Activated CD8-positive, alpha-beta memory T cell treated with anti-CD3 and anti-CD28 coated beads for 1 hour (primary cell): ENCODE results near the gene OLFM2.
A peak's percentile ranks its signal among the peaks of the same experiment; 100 is the strongest.
"Not testable (repeated sequence)": the region's sequence is repeated elsewhere in the genome, so short reads cannot be mapped to it uniquely, and the experiment has no call there.

ENCODE experiments used
- DNase-seq, 2 donors: peaks; one replicate each; pipeline ENCODE4 v3.0.0-alpha.2; 2020; ENCODE audit warnings: low read depth in 1 of 2; ENCODE audit errors: extremely low read depth in 1 of 2

OLFM2 gene

DNA sequence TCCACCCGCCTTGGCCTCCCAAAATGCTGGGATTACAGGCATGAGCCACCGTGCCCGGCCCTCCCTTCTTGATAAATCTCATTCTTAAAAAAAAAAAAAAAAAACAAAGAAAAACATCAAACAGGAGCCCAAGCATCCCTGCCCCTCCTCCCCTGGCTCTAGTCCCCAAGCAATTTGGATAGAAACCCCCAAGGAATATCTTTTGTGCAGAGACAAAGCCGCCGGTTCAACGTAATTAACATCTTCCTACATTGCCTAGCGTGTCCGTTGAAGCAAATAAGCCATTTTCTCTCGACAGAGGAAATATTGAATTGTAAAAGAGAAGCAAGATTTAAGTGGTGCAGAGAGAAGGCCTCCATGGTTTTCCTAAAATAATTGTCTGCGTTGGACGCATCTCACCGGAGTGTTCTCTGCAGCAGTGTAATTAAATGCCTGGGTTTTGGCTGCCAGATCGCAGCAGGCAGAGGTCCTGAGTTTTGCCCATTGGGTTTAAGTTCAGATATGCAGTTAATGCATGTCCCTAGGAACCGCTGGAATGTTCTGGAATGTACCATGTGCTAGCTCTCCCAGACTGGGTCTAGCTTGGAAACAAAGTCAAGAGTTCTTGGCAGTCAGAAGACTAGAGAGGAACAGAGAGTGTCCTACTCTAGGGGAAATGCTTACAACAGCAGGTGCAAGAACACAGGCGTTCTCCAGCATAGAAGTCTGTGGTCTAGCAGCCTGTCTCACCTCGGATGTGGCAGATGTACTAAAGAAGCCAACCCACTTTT is 70.4 kb downstream of the OLFM2 start:
- DNase-seq: no peak

DNA sequence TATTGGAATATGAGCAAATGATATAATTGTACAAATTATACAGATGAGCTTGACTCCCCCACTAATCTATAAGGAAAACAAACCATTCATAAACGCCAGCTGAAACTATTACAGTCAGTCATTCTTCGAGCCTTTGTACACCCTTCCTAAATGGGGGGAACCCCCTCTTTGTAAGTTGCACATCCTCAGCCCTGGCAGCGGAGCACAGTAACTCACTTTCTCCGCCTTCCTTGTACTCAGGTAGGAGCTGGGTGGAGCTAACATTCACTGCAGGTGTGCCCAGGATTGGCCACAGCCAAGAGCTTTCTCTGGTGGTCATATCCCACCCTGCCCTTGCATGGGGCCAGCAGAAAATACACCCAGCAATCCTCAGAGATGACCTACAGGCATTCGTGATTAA is 72.6 kb downstream of the OLFM2 start:
- DNase-seq: no peak

DNA sequence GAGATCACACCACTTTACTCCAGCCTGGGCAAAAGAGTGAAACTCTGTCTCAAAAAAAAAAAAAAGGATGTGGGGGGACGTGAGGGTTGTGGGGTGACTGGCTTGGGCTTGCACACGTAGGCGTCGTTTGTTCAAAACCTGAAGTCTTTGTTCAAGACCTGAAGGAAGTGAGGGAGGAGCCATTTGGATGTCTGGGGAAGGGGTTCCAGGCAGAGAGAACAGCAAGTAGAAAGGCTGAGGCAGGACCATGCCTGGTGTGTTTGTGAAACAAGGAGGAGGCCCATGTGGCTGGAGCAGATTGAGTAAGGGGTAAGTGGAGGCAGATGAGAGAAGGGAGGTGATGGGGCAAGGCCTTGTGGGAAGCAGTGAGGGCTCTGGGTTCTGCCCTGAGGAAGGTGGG is 73.4 kb downstream of the OLFM2 start:
- no peak for DNase-seq

DNA sequence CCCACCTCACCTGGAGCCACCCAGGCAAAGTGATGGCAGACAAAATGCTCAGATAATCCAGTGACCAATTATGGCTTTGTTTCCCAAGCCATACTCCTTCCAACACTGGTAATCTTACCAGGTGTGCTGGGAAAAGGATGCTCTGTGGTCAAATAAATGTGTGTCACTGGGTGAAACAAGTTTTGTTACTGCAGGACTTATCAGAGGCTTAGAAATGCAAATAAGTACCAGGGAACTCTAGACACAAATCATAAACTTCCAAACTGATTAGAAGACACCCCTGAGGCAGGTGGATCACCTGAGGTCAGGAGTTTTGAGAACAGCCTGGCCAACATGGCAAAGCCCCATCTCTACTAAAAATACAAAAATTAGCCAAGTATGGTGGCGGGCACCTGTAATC is 74.8 kb downstream of the OLFM2 start:
- no peak for DNase-seq

DNA sequence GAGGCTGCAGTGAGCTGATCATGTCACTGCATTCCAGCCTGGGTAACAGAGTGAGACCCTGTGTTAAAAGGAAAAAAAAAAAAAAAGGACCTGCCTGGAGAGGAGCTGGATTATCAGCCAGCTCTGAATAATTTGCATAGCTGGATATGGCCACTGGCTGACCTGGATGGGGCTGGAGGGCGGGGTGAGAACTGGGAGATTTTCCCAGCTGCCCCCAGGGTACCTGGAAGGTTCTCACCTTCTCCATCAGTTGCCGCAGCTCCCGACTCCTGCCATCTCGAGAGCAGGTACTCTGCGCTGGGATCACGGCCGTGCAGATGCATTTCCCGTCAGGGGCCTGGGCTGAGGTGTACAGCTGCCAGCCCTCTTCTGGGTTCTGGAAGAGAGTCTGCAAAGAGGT is 75.9 kb downstream of the OLFM2 start:
- no peak for DNase-seq

DNA sequence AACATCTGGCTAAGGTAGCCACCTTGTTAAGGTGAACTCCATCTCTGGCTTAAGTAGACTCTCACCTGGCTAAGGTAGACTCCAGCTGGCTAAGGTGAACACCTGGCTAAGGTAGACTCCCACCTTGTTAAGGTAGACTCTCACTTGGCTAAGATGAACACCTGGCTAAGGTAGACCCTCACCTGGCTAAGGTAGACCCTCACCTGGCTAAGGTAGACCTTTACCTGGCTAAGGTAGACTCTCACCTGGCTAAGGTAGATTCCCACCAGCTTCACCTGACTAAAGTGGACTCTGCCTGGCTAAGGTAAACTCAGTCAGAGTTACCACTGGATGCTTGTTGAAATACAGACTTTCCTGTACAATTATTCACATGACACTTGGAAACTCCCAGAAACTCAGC is 77.5 kb downstream of the OLFM2 start:
- DNase-seq: no peak

DNA sequence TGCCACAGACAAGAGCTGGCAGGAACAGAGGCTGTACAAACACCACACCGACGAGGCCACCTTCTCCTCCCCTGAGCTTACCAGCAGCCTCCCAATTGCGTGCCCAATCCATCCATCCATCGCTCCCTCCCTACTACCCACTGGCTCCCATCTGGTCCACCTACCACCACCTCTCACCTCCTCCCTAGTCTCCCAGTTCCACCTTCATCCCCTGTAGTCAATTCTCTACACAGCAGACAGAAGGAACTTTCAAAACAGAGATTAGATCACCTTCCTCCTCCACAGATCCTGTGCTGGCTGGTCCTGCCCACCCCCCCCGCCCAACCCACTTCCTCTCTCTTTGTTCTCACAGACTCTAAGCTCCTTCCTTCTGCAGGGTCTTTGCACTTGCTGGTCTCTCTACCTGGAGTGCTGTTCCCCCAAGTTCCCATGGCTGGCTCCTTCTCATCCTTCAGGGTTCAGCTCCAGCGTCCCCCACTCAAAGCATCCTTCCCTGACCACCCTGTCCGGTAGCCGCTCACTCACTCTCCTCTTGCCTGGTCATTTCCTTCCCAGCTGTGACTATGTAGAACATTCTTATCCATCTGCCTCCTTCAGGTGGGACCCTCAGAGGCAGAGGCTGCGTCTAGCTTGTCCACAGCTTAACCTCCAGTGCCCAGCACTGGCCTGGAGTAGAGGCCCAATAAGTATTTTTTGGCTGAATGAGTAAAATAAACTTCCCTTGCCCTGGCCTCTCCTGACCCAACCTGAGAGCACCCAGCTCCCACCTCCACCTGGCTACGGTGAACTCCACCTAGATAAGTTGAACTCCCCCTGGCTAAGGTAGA is 78.2 kb downstream of the OLFM2 start:
- DNase-seq: no peak

DNA sequence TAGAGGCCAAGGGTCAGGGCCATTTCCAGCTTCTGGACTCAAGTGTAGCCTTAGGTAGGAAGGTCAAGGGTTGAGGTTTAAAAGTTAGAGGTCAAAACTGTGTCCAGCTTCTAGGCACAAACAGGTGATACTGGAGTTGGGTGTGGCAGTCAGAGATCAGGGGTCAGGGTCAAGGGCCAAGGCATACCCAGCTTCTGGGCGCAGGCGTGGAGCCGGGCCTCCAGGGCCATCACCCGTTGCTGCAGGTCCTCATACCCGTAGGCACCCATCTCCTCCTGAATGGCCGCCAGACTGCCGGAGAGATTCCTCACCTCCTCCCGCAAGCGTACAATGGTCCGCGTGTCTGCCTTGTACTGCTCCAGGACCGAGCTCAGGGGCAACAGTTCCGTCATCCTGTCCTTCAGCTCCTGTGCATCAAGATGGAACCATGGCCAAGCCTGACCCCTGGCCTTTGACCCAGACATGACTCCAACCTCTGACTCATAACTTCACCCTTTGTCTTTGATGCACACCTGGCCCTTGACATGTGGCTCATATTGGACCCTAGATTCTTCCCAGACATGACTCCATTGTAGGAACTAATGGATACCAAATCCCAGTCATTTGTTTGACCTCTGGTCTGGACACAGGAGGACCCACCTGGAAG is 79.1 kb downstream of the OLFM2 start:
- no peak for DNase-seq

DNA sequence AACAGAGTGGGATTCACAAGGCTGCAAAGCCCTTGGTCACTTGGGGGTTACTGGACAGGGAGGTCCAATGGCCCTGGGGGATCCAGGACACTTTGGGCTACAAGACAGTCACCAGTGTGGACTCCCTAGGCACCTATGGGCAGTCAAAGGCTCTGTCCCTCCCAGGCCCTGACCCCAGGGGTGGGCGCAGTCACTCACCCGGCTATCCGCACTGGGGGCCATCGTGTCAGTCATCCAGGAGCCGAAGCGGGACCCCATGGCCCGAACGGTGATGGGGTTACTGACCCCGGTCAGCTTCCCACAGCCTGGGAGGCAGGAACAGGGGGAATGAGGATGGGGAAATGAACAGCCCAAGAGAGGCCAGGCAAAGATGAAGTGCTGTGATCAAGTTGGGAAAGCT is 79.7 kb downstream of the OLFM2 start:
- no peak for DNase-seq

DNA sequence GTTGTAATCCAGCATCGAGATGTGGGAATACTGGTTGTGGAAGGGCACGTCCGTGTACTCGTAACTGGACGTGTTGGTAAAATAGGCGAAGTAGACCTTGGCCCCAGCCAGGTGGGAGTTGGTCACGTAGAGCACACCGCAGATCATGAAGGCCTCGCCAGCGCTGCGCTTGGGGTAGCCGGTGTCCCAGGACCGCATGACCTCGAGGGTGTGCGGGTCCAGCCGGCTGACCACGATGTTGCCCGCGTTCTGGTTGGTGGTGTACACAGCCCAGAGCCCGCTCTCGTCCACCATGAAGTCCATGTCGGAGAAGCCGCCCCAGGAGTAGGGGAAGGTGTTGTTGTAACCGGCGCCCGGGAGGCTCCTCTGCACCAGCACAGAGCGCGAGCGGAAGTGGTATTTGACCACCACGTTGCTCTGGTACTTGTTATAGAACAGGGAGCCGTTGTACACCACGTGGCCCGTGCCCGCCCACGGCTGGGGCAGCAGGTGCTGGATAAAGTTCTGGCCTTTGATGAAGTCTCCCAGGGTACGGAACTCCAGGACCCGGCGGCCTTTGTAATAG is 82.0 kb downstream of the OLFM2 start:
- DNase-seq: no peak

DNA sequence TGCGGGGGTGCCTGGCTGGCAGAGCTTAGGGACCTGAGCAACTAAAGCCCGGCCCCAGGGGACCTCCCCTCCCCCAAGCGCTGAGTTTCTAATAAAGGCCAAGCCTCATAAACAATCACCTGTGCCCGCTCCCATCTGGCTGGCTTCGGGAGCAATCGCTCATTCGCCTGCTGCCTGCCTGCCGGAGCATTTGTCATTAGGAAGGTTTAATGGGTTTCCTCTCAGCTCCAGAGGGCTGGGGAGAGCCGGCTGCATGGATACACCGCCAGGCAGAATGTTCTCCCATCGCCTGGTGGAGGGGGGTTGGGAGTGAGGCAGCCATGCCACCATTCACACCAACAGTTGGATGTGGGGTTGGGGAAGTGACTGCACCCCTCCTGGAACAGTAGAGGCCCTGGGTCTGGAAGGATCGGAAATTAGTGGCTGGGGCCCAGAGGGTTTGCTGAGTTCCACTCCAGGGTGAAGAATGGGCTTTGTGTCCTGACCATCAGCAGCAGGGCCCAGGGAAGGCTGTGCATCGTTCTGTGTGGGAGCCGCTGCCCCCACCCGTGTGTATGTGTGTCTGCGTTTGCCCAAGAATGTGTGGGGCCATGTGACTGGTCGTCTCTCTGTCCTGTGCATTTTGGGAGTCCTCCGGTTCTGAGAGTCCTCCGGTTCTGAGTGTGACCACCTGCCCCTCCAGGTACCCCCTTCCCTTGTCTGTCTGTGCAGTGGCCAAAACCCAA is 85.9 kb downstream of the OLFM2 start:
- no peak for DNase-seq

DNA sequence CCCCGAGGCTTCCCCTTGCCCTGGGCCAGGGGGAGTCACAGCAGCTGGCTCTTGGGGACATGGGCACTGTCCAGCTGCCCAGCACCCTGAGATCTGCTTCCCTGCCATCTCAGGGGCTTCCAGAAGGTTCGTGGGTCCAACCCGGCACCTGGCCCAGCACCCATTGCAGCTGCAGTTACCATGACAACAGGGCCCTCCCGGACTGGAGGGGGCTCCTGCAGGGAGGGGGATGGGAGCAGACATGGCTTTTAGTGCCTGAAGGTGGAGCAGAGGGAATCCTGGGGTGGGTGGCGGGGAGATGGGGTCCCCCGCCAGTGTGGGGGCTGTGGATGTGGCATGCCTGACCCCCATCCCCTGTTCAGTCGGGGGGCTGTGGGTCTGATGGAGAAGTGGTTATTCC is 86.5 kb downstream of the OLFM2 start:
- DNase-seq: no peak

DNA sequence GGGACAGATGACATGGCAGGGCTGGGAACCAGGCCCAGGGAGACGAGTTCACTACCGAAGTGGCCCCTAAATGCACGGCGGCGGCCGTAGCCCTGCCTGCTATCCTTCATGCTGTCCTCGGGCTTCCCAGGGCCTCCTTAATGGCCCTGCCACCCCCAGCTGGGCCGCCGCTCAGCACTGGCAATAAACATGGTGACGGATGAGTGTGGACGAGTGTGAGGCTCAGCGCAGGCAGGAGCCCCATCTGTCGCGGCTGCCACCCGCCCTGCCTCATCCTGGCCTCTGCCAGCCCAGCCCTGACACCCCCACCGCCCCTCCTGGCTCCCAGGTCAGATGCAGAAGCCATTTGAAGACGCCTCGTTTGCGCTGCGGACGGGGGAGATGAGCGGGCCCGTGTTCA is 87.6 kb downstream of the OLFM2 start:
- no peak for DNase-seq

DNA sequence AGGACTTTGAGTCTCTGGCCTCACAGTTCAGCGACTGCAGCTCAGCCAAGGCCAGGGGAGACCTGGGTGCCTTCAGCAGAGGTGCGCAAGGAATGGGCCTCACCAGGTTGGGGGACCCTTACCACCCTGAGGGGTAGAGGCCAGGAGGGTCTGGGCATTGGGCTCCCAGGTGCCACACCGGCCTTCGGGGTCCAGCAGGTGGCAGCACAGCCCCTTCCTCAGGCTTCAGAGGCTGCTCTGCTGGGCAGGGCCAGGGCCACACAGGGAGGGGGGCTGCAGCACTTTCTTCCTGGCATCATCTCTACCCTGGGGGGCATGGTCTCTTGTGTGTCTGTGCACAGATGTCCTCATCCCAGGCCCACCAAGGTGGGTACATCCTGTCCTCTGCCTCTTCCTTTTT is 88.3 kb downstream of the OLFM2 start:
- peak in 1 of 2 donors; percentile 28 for DNase-seq

DNA sequence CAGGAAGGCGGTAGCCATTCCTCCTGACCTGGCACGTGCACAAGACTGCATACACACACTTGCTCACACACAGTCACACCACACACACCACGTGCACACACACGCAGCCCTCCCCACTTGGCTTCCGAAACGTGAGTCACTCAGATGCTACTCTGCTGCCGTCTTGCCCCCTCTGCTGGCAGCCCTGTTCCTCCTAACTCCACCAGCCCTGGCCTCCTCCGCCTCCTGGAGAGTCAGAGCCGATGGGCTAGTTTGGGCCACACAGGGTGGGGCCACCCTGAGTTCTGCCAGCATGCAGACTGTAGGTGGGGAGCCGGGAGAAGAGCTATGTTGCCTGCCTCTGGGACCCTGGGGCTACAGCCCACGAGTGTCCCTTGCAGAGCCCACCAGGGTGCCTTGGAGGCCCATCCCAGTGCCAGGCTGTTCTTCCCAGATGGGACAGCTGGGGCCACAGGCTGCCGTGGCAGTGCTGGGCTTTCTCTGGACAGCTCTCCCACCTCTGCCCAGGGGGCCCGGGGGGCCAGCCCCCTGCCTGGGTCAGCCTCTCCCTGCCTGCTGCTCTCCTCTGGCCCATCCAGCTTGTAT is 89.1 kb downstream of the OLFM2 start:
- DNase-seq: no peak

DNA sequence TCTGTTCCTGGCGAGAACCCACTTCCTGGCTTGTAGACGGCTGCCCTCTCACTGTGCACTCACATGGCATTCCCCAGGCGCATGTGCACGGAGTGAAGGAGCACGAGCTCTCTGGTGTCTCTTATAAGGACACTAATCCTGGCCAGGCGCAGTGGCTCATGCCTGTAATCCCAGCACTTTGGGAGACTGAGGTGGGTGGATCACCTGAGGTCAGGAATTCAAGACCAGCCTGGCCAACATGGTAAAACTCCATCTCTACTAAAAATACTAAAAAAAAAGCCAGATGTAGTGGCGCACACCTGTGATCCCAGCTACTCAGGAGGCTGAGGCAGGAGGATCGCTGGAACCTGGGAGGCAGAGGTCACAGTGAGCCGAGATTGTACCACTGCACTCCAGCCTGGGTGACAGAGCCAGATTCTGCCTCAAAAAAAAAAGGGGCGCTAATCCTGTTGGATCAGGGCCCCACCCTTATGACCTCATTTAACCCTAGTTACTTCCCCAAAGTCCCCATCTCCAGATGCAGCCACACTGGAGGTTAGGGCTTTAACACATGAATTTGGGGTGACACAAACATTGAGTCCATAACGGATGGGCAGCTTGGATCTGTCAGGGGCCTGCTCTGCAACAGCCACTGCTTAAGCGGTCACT is 92.6 kb downstream of the OLFM2 start:
- not testable (repeated sequence) for DNase-seq

DNA sequence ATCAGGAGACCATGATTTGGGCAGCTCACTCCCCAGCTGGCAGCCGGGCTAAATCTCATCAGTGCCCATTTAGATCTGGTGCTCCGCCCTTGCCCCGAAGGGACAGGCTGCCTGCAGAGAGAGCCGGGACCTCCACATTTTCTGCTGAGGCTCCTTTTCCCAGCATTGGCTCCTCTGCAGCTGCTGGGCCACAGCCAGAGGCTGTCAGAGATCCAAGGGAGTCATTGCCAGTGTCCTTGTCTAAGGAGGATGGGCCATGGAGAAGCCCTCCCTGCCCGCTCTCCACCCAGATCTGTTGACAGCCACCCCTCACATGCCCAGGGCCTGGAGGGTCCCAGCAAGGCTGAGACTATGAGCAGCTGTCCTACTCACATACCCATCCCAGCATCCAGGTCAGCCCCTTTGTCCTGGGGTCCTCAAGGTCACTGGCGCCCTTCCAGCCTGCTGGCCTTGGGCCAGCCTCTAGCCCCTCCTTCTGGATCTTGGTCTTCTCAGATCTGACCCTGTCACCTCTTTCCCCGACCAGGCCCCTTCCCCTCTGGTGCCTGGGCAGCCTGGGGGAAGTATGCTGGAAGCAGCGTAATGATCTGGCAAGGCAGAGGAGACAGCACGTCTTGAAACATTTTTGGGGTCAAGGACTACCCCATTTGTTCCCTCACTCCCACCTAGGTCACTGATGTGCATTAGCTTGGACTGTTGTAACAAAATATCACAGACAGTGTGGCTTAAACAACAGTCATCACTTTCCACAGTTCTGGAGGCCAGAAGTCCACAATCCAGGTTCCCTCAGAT is 93.3 kb downstream of the OLFM2 start:
- DNase-seq: no peak

DNA sequence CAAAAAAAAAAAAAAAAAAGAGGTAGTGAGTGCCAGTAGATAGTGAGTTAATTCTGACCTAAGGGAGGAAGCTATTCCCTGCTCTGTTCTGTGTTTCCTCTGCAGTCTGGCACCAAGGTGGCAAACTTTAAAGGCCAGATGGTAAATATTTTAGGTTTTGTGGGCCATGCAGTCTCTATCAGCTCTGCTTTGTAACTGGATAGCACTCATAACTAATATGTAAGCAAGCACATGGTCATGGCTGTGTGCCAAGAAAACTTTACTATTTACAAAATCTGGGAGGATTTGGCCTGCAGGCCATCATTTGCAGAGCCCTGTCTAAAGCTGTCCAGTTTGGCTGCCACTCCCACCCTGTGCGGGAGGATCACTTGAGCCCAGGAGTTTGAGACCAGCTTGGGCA is 96.9 kb downstream of the OLFM2 start:
- DNase-seq: no peak

DNA sequence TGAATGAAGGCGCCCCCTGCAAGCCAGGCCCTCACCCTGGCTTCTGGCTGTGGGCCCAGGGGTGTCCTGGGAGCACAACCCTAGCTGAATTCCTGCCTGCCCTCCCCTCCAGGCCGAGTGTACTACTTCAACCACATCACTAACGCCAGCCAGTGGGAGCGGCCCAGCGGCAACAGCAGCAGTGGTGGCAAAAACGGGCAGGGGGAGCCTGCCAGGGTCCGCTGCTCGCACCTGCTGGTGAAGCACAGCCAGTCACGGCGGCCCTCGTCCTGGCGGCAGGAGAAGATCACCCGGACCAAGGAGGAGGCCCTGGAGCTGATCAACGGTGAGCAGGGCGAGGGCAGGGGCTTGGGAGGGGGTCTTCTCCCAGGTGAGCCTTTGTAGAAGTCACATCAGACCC is 98.0 kb downstream of the OLFM2 start:
- no peak for DNase-seq
